Measurements from ENCODE around the gene FAM98B.

Gene FAM98B

DNA sequence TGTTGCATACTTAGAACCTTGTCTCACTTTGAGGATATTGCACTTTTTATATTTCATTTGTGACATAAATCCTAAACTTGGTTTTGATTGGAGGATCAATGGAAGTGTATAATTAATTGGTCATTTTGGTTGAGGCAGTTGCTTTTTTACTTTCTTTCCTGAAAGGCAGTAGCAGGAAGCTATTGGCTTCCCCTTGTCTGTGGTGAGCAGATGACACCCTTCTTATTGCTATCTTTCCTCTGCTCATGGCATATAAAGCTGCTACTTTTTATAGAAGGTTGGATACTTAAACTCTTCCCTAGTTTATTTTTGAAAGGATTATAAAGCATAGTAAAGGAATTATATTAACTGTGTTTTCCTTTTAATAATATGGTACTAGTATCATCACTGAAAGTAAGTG is 28.6 kb downstream of the FAM98B start:
- 0 out of 2 replicates have a peak, but pooled peaks cover 5% of the 10 kb centered on the region for H3K36me3 ChIP-seq (replicated peaks; ENCODE audit: insufficient read depth, low read length)
- no peaks in the 10 kb centered on the region for H3K27me3 ChIP-seq (replicated peaks; ENCODE audit: insufficient read depth, low read length)
- no peaks in the 10 kb centered on the region for H3K9me3 ChIP-seq (replicated peaks; ENCODE audit: insufficient read depth, low read length)
- no peaks in the 10 kb centered on the region for H3K79me2 ChIP-seq (ENCODE audit: low read length)
- no peaks in the 10 kb centered on the region for H3F3A ChIP-seq (ENCODE audit: insufficient read depth, low read length)
- no peak overlapping the region for H3K9ac ChIP-seq (ENCODE audit: low read length)
- no peak overlapping the region for H3K4me3 ChIP-seq (ENCODE audit: low read length)
- H2AFZ ChIP-seq (ENCODE audit: low read length), result no peak overlapping the region
- no peaks in the 10 kb centered on the region for H4K20me1 ChIP-seq (ENCODE audit: insufficient read depth, low read length)
- TF ChIP-seq EZH2phosphoT487 (IDR thresholded peaks at IDR 0.05; ENCODE audit: low read length) (no peak), CTCF (IDR thresholded peaks at IDR 0.05; ENCODE audit: low read length) (no peak), EZH2 (optimal IDR thresholded peaks at IDR 0.05; ENCODE audit: low read depth, low read length) (no peak)
- DNase-seq, result no peak
- H3K4me1 ChIP-seq (ENCODE audit: low read length), result no peaks in the 10 kb centered on the region
- no peak overlapping the region for H3K4me2 ChIP-seq (ENCODE audit: low read depth, low read length)
- no peaks in the 10 kb centered on the region for H3K9me2 ChIP-seq (replicated peaks; ENCODE audit: insufficient read depth, low read length)
- H3K27ac ChIP-seq (ENCODE audit: low read length), result no peak overlapping the region

- no peak for DNase-seq
- H3K4me2 ChIP-seq (ENCODE audit: low read depth, low read length), result no peak overlapping the region
- H3K79me2 ChIP-seq (ENCODE audit: low read length), result no peaks in the 10 kb centered on the region
- no peaks in the 10 kb centered on the region for H4K20me1 ChIP-seq (ENCODE audit: insufficient read depth, low read length)
- TF ChIP-seq EZH2phosphoT487 (IDR thresholded peaks at IDR 0.05; ENCODE audit: low read length), result no peak
- H3F3A ChIP-seq (ENCODE audit: insufficient read depth, low read length), result no peaks in the 10 kb centered on the region
- H3K36me3 ChIP-seq (replicated peaks; ENCODE audit: insufficient read depth, low read length), result no peaks in the 10 kb centered on the region
- no peaks in the 10 kb centered on the region for H3K4me1 ChIP-seq (ENCODE audit: low read length)
- no peaks in the 10 kb centered on the region for H3K9me2 ChIP-seq (replicated peaks; ENCODE audit: insufficient read depth, low read length)
- H3K27ac ChIP-seq (ENCODE audit: low read length), result no peak overlapping the region
- no peaks in the 10 kb centered on the region for H3K27me3 ChIP-seq (replicated peaks; ENCODE audit: insufficient read depth, low read length)
- H3K9ac ChIP-seq (ENCODE audit: low read length), result no peak overlapping the region
- H2AFZ ChIP-seq (ENCODE audit: low read length), result no peak overlapping the region
- no peaks in the 10 kb centered on the region for H3K9me3 ChIP-seq (replicated peaks; ENCODE audit: insufficient read depth, low read length)
- H3K4me3 ChIP-seq (ENCODE audit: low read length), result no peak overlapping the region
Observed at GRCh38 chr15:38486936-38487335, 33.0 kb downstream of the FAM98B start.

DNA sequence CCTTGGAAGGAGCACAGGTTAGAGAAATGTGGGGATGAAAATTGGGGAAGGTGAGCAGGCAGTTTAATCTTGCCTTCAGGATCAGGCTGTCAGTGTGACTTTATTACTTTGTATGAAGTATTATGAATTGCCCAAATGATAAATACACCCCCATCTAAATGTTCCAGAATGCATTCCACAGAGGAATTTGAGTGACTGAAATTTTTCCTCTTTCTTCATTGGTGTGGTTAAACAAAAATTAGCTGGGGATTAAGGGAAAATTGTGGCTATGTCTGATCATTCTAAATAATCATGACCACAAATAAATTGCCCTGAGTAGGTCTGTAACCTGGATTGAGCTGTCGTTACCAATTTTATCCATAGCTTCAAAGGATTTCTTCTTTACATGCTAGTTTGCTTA is 33.5 kb downstream of the FAM98B start:
- Histone ChIP-seq H3K9me3 (replicated peaks; ENCODE audit: insufficient read depth, low read length) (no peaks in the 10 kb centered on the region), H3K27ac (ENCODE audit: low read length) (no peak overlapping the region)
- no peak for DNase-seq

More for the DNA sequence above, 33.5 kb downstream of the FAM98B start:
- no peaks in the 10 kb centered on the region for H4K20me1 ChIP-seq (ENCODE audit: insufficient read depth, low read length)
- H3K9ac ChIP-seq (ENCODE audit: low read length), result no peak overlapping the region
- TF ChIP-seq CTCF (IDR thresholded peaks at IDR 0.05; ENCODE audit: low read length) (no peak), EZH2phosphoT487 (IDR thresholded peaks at IDR 0.05; ENCODE audit: low read length) (no peak), EZH2 (optimal IDR thresholded peaks at IDR 0.05; ENCODE audit: low read depth, low read length) (no peak)
- H3K27me3 ChIP-seq (replicated peaks; ENCODE audit: insufficient read depth, low read length), result no peaks in the 10 kb centered on the region
- H3K4me1 ChIP-seq (ENCODE audit: low read length), result no peaks in the 10 kb centered on the region
- H2AFZ ChIP-seq (ENCODE audit: low read length), result no peak overlapping the region
- H3K4me3 ChIP-seq (ENCODE audit: low read length), result no peak overlapping the region
- H3K4me2 ChIP-seq (ENCODE audit: low read depth, low read length), result no peak overlapping the region
- no peaks in the 10 kb centered on the region for H3F3A ChIP-seq (ENCODE audit: insufficient read depth, low read length)
- H3K9me2 ChIP-seq (replicated peaks; ENCODE audit: insufficient read depth, low read length), result no peaks in the 10 kb centered on the region
- no peaks in the 10 kb centered on the region for H3K36me3 ChIP-seq (replicated peaks; ENCODE audit: insufficient read depth, low read length)
- no peaks in the 10 kb centered on the region for H3K79me2 ChIP-seq (ENCODE audit: low read length)

Measured in MM.1S (cell line).